ENCODE measurements around the gene PRIMA1. TPM values are rescaled to one million over a fixed set of nuclear protein-coding genes. Genes with fewer than 3 reads are reported as not detected.

PRIMA1 gene
- total RNA-seq, 4 donors from 2014 or later, result 0.33 to 0.88 (median 0.64) TPM

GRCh38 chr14:93708800-93709199 is 79.5 kb downstream of the PRIMA1 start:
- TF ChIP-seq POLR2A (IDR thresholded peaks at IDR 0.05) (no peak), CTCF (IDR thresholded peaks at IDR 0.05) (no peak)
- Histone ChIP-seq H3K36me3 (no peaks in the 10 kb centered on the region), H3K4me3 (replicated peaks in 1 of 3) (no peak overlapping the region), H3K27ac (peak overlapping the region in 1 of 3 donors; percentile 47), H3K9me3 (no peaks in the 10 kb centered on the region), H3K4me1 (peaks cover 46 to 62% of the 10 kb centered on the region in 2 donors), H3K27me3 (no peaks in the 10 kb centered on the region)
- peak in 1 of 2 donors; percentile 15 for DNase-seq
- intact Hi-C loops (cut with DNase I), result no loop called here
- 91 to 94% methylated on average over 5 of the region's 5 CpGs for WGBS, 2 donors

- no peaks in the 10 kb centered on the region for H3K9me3 ChIP-seq
- H3K27ac ChIP-seq, result peak overlapping the region in 1 of 3 donors; percentile 47
- 39 to 43% methylated on average over 6 of the region's 6 CpGs for WGBS, 2 donors
- intact Hi-C loops (cut with DNase I), result no loop called here
- peak in 1 of 2 donors; percentile 58 for DNase-seq
- no peaks in the 10 kb centered on the region for H3K36me3 ChIP-seq
- no peaks in the 10 kb centered on the region for H3K27me3 ChIP-seq
- no peak for TF ChIP-seq CTCF (IDR thresholded peaks at IDR 0.05)
- TF ChIP-seq POLR2A (IDR thresholded peaks at IDR 0.05), result no peak
- no peak overlapping the region for H3K4me3 ChIP-seq (replicated peaks in 1 of 3)
- peaks cover 44 to 61% of the 10 kb centered on the region in 2 donors for H3K4me1 ChIP-seq
Measured at GRCh38 chr14:93708311-93708734, 80.0 kb downstream of the PRIMA1 start.

- peak in 1 of 2 donors; percentile 24 for DNase-seq
- 74 to 81% methylated on average over 3 of the region's 3 CpGs for WGBS, 2 donors
Measured at GRCh38 chr14:93707475-93707874, 80.8 kb downstream of the PRIMA1 start.

GRCh38 chr14:93706360-93706955 is 81.8 kb downstream of the PRIMA1 start:
- TF ChIP-seq POLR2A (IDR thresholded peaks at IDR 0.05), result no peak
- TF ChIP-seq CTCF (IDR thresholded peaks at IDR 0.05), result no peak
- WGBS, 2 donors, result 76 to 81% methylated on average over 13 to 18 of the region's 21 CpGs

More at GRCh38 chr14:93707475-93707874, 80.8 kb downstream of the PRIMA1 start:
- H3K27ac ChIP-seq, result no peak overlapping the region
- intact Hi-C loops (cut with DNase I), result no loop called here
- no peaks in the 10 kb centered on the region for H3K9me3 ChIP-seq
- no peaks in the 10 kb centered on the region for H3K27me3 ChIP-seq
- peaks cover 35 to 53% of the 10 kb centered on the region in 2 donors for H3K4me1 ChIP-seq
- H3K36me3 ChIP-seq, result no peaks in the 10 kb centered on the region
- TF ChIP-seq POLR2A (IDR thresholded peaks at IDR 0.05), result no peak
- no peak for TF ChIP-seq CTCF (IDR thresholded peaks at IDR 0.05)
- H3K4me3 ChIP-seq (replicated peaks in 1 of 3), result no peak overlapping the region

GRCh38 chr14:93705513-93706156 is 82.7 kb downstream of the PRIMA1 start:
- H3K27me3 ChIP-seq, result no peaks in the 10 kb centered on the region
- DNase-seq, result no peak
- H3K4me1 ChIP-seq, result peaks cover 24 to 53% of the 10 kb centered on the region in 2 donors
- no peak for TF ChIP-seq CTCF (IDR thresholded peaks at IDR 0.05)
- TF ChIP-seq POLR2A (IDR thresholded peaks at IDR 0.05), result no peak
- H3K27ac ChIP-seq, result no peak overlapping the region
- 89 to 93% methylated on average over 15 of the region's 15 CpGs for WGBS, 2 donors
- intact Hi-C loops (cut with DNase I), result no loop called here
- H3K36me3 ChIP-seq, result no peaks in the 10 kb centered on the region
- H3K9me3 ChIP-seq, result no peaks in the 10 kb centered on the region
- H3K4me3 ChIP-seq (replicated peaks in 1 of 3), result no peak overlapping the region

More at GRCh38 chr14:93706360-93706955, 81.8 kb downstream of the PRIMA1 start:
- Histone ChIP-seq H3K4me3 (replicated peaks in 1 of 3) (no peak overlapping the region), H3K27ac (peak overlapping the region in 1 of 3 donors; percentile 24), H3K36me3 (no peaks in the 10 kb centered on the region), H3K27me3 (no peaks in the 10 kb centered on the region), H3K9me3 (no peaks in the 10 kb centered on the region), H3K4me1 (peaks cover 25 to 47% of the 10 kb centered on the region in 2 donors)
- peak in 1 of 2 donors; percentile 36 for DNase-seq
- intact Hi-C loops (cut with DNase I), result no loop called here

All from thyroid gland (tissue), 4 donors.